Activated CD4-positive, alpha-beta memory T cell treated with anti-CD3 and anti-CD28 coated beads, Interleukin-2, amount 10 ng/mL, durations not matched to agents 7 days and 5 days (primary cell): ENCODE results near the gene KIAA1328. TPM values are rescaled to one million over a fixed set of nuclear protein-coding genes. Genes with fewer than 3 reads are reported as not detected.

Source experiments
- CTCF ChIA-PET: fragments of 350-600 bp; sonication (Branson Sonifier 250); formaldehyde crosslinking; loops from one replicate; lab custom pipeline; 2021; ENCODE audit warnings: antibody characterized with exemption, inconsistent platforms; lab: Charles Lee
- POLR2A ChIA-PET: fragments of 350-600 bp; sonication (Branson Sonifier 250); formaldehyde crosslinking; loops from one replicate; lab custom pipeline; 2021; ENCODE audit warnings: antibody characterized with exemption; lab: Charles Lee
- DNase-seq: peaks from one replicate; pipeline ENCODE4 v3.0.0-alpha.2; 2020
- H3K27ac Mint-ChIP-seq: one replicate; pipeline ENCODE4 v1.8.0; 2021; ENCODE audit warnings: mild to moderate bottlenecking, mixed read lengths
- H3K27me3 Mint-ChIP-seq: one replicate; pipeline ENCODE4 v1.8.0; 2021; ENCODE audit warnings: mixed read lengths
- H3K36me3 Mint-ChIP-seq: one replicate; pipeline ENCODE4 v1.8.0; 2021; ENCODE audit warnings: low read depth, mixed read lengths
- H3K4me1 Mint-ChIP-seq: one replicate; pipeline ENCODE4 v1.8.0; 2021; ENCODE audit warnings: mixed read lengths
- H3K4me3 Mint-ChIP-seq: one replicate; pipeline ENCODE4 v1.8.0; 2021; ENCODE audit warnings: mild to moderate bottlenecking, mixed read lengths
- H3K9me3 Mint-ChIP-seq: one replicate; pipeline ENCODE4 v1.8.0; 2021; ENCODE audit warnings: mixed read lengths
- total RNA-seq, 2 experiments: library from RNA; stranded (reverse); gene quantifications; one replicate each; pipeline ENCODE4 v1.2.3, GENCODE V29; 2021

KIAA1328 gene
- total RNA-seq: 1 to 10 TPM; 7.4 to 8.6 TPM

DNA sequence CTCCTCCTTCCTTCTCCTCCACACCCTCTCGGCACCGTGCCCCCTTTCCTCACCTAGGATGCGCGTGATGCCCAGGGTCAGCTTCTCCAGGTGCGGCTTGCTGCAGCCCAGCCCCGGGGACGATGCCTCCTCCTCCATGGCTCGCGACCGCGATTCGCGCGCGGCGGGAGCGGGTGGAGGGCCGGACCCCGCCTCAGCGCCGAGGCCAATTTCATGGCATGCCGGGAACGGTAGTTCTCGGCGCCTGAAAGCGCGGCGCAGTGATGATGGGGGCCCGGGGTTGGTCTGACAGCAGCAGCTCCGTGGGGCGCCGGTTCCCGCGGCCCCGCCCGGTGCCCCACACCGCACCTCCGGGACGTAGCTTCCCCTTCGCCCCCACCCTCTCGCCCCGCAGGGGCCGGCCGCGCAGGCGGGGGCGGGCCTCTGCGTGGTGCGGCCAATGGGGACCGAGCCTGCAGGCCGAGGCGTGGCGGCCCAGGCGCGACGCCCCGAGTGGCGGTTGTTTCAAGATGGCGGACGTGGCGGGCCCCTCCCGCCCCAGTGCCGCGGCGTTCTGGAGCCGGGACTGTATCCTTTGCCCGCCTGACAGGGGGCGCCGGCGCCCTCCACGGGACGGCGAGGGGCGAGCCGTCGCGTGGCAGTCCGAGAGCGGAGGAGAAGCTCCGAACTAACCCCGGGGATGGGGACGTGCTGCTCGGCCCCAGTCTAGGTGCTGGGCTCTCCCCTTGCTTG is at the start of gene KIAA1328, which contains the start of gene TPGS2:
TSS of gene KIAA1328 (plus strand) at position 498 of the 732 bp plus-strand sequence. CDS start at position 510, 12 bp downstream.
TSS of gene TPGS2 (minus strand) at position 373 of the 732 bp plus-strand sequence. CDS start at position 138, 235 bp downstream.
- peak; percentile 93 for DNase-seq
- Mint-ChIP-seq H3K27me3 (no peaks in the 10 kb centered on the region), H3K4me1 (peaks cover 46% of the 10 kb centered on the region), H3K36me3 (peaks cover 25% of the 10 kb centered on the region), H3K27ac (peak within 1 kb of the TSS; percentile 96), H3K4me3 (peak within 1 kb of the TSS; percentile 83), H3K9me3 (no peaks in the 10 kb centered on the region)
- ChIA-PET POLR2A (interaction anchor here (0.6 to 2.0 kb wide), 15 partner anchors 9 to 1798 kb away, joined by 3 to 13 read pairs (median 4); partner anchors contain the start of genes RMP24, SLC39A6 and ZNF24), CTCF (interaction anchor here (0.6 to 2.6 kb wide), 10 partner anchors 10 to 1685 kb away, joined by 3 to 9 read pairs (median 6); partner anchors contain the start of genes ELP2 and SLC39A6)

- no peak overlapping the region for H3K27ac Mint-ChIP-seq
- no peak overlapping the region for H3K4me3 Mint-ChIP-seq
- H3K4me1 Mint-ChIP-seq: no peaks in the 10 kb centered on the region
- no peaks in the 10 kb centered on the region for H3K27me3 Mint-ChIP-seq
- ChIA-PET CTCF (no interaction called here), POLR2A (no interaction called here)
- no peaks in the 10 kb centered on the region for H3K9me3 Mint-ChIP-seq
- no peak for DNase-seq
- peaks cover 11% of the 10 kb centered on the region for H3K36me3 Mint-ChIP-seq
Observed at GRCh38 chr18:36780748-36781147, 48.2 kb upstream of the KIAA1328 start.

DNA sequence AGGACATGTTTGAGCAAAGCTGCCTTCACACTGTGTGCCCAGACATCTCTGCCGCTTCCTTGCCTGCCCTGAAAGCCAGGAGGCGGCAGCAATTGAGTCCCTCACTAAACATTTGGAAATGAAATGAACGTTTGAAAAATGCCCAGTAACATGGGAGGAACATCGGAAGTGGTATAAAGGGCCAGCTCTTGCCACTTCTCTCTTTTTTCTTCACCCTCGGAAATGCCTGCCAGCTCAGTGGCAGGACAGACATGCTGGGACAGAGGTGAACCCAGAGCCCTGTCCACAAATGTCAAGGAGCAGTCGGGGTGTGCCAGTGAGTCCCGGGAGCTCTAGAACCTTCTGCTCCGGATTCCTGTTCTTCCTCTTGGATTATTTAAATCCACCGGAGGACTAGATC is 46.2 kb upstream of the KIAA1328 start:
- POLR2A ChIA-PET: no interaction called here
- CTCF ChIA-PET: no interaction called here
- H3K4me3 Mint-ChIP-seq: no peak overlapping the region
- peaks cover 21% of the 10 kb centered on the region for H3K36me3 Mint-ChIP-seq
- DNase-seq: no peak
- no peaks in the 10 kb centered on the region for H3K9me3 Mint-ChIP-seq
- H3K27me3 Mint-ChIP-seq: no peaks in the 10 kb centered on the region
- peaks cover 6% of the 10 kb centered on the region for H3K4me1 Mint-ChIP-seq
- H3K27ac Mint-ChIP-seq: no peak overlapping the region

DNA sequence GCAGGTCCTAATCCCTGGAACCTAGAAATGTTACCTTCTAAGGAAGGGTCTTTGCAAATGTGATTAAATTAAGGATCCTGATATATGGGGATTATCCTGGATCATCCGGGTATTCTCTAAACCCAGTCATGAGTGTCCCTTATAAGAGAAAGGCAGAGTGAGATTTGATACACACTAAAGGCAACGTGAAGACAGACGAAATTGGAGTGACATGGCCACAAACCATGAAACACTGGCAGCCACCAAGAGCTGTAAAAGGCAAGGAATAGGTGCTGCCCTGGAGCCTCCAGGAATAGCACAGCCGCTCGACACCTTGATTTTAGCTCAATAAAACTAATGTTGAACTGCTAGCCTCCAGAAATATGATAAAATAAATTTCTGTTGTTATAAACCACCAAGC is 45.1 kb upstream of the KIAA1328 start:
- DNase-seq: no peak
- Mint-ChIP-seq H3K27ac (no peak overlapping the region), H3K4me3 (no peak overlapping the region), H3K9me3 (no peaks in the 10 kb centered on the region), H3K36me3 (peaks cover 21% of the 10 kb centered on the region), H3K27me3 (no peaks in the 10 kb centered on the region), H3K4me1 (peaks cover 6% of the 10 kb centered on the region)
- CTCF ChIA-PET: no interaction called here
- POLR2A ChIA-PET: no interaction called here

DNA sequence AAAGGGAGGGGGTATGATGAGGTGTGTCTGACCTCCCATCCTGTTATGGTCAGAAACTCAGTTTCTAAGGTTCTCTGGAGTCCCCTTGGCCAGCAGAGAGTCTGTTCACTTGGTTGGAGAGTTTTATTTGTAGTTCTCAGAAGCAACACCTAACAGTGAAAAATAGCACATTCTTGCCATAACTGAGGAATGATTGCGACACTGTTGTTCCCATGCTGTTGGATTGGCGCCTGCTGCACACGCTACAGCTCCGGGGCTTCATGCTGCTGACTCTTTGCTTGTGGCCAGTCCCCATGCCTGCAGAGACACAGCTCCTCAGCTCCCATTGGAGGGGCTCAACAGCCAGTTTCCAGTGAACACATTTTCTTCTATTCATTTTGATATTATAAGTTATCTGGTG is 42.2 kb upstream of the KIAA1328 start:
- Mint-ChIP-seq H3K27me3 (no peaks in the 10 kb centered on the region), H3K9me3 (peaks cover 3% of the 10 kb centered on the region), H3K36me3 (peaks cover 45% of the 10 kb centered on the region), H3K4me3 (no peak overlapping the region), H3K27ac (no peak overlapping the region), H3K4me1 (peaks cover 6% of the 10 kb centered on the region)
- DNase-seq: no peak
- ChIA-PET CTCF (interaction anchor here (1.0 kb wide), 1 partner anchor 24 kb away, joined by 3 read pairs; no protein-coding TSS in a partner anchor), POLR2A (no interaction called here)

- POLR2A ChIA-PET: no interaction called here
- CTCF ChIA-PET: no interaction called here
- Mint-ChIP-seq H3K4me1 (no peaks in the 10 kb centered on the region), H3K36me3 (peaks cover 80% of the 10 kb centered on the region), H3K27me3 (no peaks in the 10 kb centered on the region), H3K4me3 (no peak overlapping the region), H3K9me3 (peaks cover 3% of the 10 kb centered on the region), H3K27ac (no peak overlapping the region)
- no peak for DNase-seq
Observed at GRCh38 chr18:36792634-36793283, 36.2 kb upstream of the KIAA1328 start.

GRCh38 chr18:36798738-36799473 is 30.0 kb upstream of the KIAA1328 start:
- no peak for DNase-seq
- H3K9me3 Mint-ChIP-seq: no peaks in the 10 kb centered on the region
- H3K36me3 Mint-ChIP-seq: peaks cover 73% of the 10 kb centered on the region
- no peaks in the 10 kb centered on the region for H3K27me3 Mint-ChIP-seq
- H3K4me3 Mint-ChIP-seq: no peak overlapping the region
- ChIA-PET CTCF (interaction anchor here (1.3 to 1.6 kb wide), 2 partner anchors 10 to 12 kb away, joined by 5 to 6 read pairs; no protein-coding TSS in a partner anchor), POLR2A (no interaction called here)
- no peak overlapping the region for H3K27ac Mint-ChIP-seq
- no peaks in the 10 kb centered on the region for H3K4me1 Mint-ChIP-seq

GRCh38 chr18:36805105-36805504 is 23.8 kb upstream of the KIAA1328 start:
- H3K9me3 Mint-ChIP-seq: no peaks in the 10 kb centered on the region
- ChIA-PET CTCF (interaction anchor here (0.6 kb wide), 1 partner anchor 1941 kb away, joined by 5 read pairs; no protein-coding TSS in a partner anchor), POLR2A (no interaction called here)
- no peak overlapping the region for H3K27ac Mint-ChIP-seq
- H3K27me3 Mint-ChIP-seq: no peaks in the 10 kb centered on the region
- peaks cover 2% of the 10 kb centered on the region for H3K4me1 Mint-ChIP-seq
- H3K36me3 Mint-ChIP-seq: peaks cover 59% of the 10 kb centered on the region
- DNase-seq: no peak
- H3K4me3 Mint-ChIP-seq: no peak overlapping the region

GRCh38 chr18:36808681-36809080 is 20.2 kb upstream of the KIAA1328 start:
- peaks cover 54% of the 10 kb centered on the region for H3K36me3 Mint-ChIP-seq
- ChIA-PET POLR2A (no interaction called here), CTCF (interaction anchor here (0.9 to 3.3 kb wide), 5 partner anchors 9 to 713 kb away, joined by 4 to 30 read pairs (median 5); partner anchors contain the start of genes KIAA1328 and TPGS2)
- no peaks in the 10 kb centered on the region for H3K9me3 Mint-ChIP-seq
- H3K27me3 Mint-ChIP-seq: no peaks in the 10 kb centered on the region
- H3K27ac Mint-ChIP-seq: no peak overlapping the region
- no peak for DNase-seq
- no peak overlapping the region for H3K4me3 Mint-ChIP-seq
- peaks cover 5% of the 10 kb centered on the region for H3K4me1 Mint-ChIP-seq

DNA sequence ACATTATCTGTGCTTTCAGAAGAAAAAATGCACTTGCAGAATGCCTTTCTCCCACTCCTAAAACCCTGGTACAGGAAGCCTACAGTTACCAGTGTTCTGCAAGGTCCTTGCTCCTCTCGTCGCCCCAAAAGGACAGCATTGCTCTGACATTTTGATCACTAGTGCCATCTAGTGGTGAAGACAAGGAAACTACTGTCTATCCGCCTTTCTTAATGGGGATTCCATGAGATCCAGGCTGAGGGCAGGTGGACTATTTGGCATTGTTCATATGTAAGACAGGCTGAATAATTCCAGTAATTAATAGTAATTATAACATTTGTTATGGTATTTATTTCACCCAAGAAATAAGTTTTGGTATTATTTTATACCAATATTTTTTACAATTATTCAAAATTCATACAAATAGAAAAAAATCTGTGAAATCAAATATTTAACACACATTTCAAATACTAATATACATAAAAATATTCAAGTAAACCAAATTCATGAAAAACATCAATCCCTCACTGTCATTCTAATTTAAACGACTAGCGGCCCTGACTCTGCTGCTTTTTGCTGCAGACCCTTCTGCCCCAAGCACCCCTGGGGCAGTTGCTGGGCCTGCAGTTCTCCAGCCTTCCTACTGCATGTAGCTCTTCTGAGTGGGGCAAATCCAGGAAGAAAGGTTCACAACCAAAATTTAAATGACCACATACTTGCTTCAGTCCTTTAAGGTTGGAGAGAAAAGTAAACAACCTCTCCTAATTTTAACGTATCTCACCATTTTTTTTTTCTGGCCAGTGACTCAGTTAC is 19.1 kb upstream of the KIAA1328 start:
- CTCF ChIA-PET: interaction anchor here (0.9 to 3.3 kb wide), 11 partner anchors 8 to 792 kb away, joined by 3 to 30 read pairs (median 5); partner anchors contain the start of genes KIAA1328 and TPGS2
- peaks cover 8% of the 10 kb centered on the region for H3K4me1 Mint-ChIP-seq
- no peak overlapping the region for H3K4me3 Mint-ChIP-seq
- no peak overlapping the region for H3K27ac Mint-ChIP-seq
- no peaks in the 10 kb centered on the region for H3K9me3 Mint-ChIP-seq
- H3K27me3 Mint-ChIP-seq: no peaks in the 10 kb centered on the region
- POLR2A ChIA-PET: no interaction called here
- H3K36me3 Mint-ChIP-seq: peaks cover 51% of the 10 kb centered on the region
- DNase-seq: peak; percentile 37

DNA sequence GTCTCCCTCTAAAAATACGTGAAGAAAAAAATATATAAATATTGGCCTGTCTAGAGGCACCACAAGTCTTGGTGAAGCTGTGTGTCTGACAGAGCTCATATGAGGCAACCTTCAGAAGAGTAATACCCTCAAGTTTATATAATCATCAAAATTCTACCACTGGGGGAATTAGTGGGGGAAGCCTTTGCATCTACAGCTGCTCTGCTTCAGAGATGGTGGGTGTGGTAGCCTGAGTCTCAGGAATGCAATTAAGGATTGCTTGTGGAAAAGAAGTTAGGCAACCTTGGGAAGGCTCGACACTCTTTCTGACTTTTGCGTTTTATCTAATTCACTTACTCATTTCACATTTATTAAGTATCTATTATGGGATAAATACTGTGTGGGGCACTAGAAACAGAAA is 17.5 kb upstream of the KIAA1328 start:
- peaks cover 8% of the 10 kb centered on the region for H3K4me1 Mint-ChIP-seq
- no peak overlapping the region for H3K4me3 Mint-ChIP-seq
- ChIA-PET CTCF (interaction anchor here (0.8 to 3.0 kb wide), 8 partner anchors 10 to 716 kb away, joined by 3 to 14 read pairs (median 6); partner anchors contain the start of genes KIAA1328 and TPGS2), POLR2A (interaction anchor here (2.9 kb wide), 1 partner anchor 17 kb away, joined by 13 read pairs; the partner anchor contains the start of genes KIAA1328 and TPGS2)
- H3K9me3 Mint-ChIP-seq: no peaks in the 10 kb centered on the region
- DNase-seq: no peak
- H3K36me3 Mint-ChIP-seq: peaks cover 43% of the 10 kb centered on the region
- H3K27ac Mint-ChIP-seq: no peak overlapping the region
- H3K27me3 Mint-ChIP-seq: no peaks in the 10 kb centered on the region
